ENCODE data around the gene CD82. TPM values are rescaled to one million over a fixed set of nuclear protein-coding genes. Genes with fewer than 3 reads are reported as not detected.

Gene CD82
- total and polyA plus RNA-seq, 2 of the 8 experiments (the other 6 are each of a cell fraction or from before 2014, with no cell fraction given), result 7.9 to 10.3 TPM

- Histone ChIP-seq H4K20me1 (replicated peaks in 1 of 2; ENCODE audit: control insufficient read depth in 1 of 2, insufficient read depth in 2 of 2, low read length in 2 of 2) (no peaks in the 10 kb centered on the region), H3K4me2 (ENCODE audit: insufficient read depth in 1 of 2, low read depth in 2 of 2, low read length in 2 of 2) (no peak overlapping the region), H3K79me1 (ENCODE audit: low read depth, low read length) (no peaks in the 10 kb centered on the region), H2BK12ac (ENCODE audit: low read depth, low read length) (no peak overlapping the region), H4K5ac (ENCODE audit: insufficient read length, low read depth, low read length) (no peak overlapping the region), H3K56ac (replicated peaks; ENCODE audit: insufficient read length, low read depth, low read length) (no peak overlapping the region), H4K91ac (replicated peaks; ENCODE audit: insufficient read length, low read length) (no peak overlapping the region), H3K4ac (replicated peaks; ENCODE audit: insufficient read length, low read depth, low read length) (no peak overlapping the region), H3K27me3 (replicated peaks in 1 of 4; ENCODE audit: control insufficient read depth in 3 of 4, extremely low read depth in 1 of 4, insufficient read depth in 3 of 4, low read length in 3 of 4) (no peaks in the 10 kb centered on the region; a peak in 1 of 7 replicates), H3K18ac (ENCODE audit: extremely low read depth, low read length) (no peak overlapping the region), H2BK5ac (ENCODE audit: low read depth, low read length) (no peak overlapping the region), H3K27ac (ENCODE audit: low read depth, low read length) (no peak overlapping the region), H3K9me3 (ENCODE audit: insufficient read depth in 2 of 2, low read depth in 1 of 2, low read length in 1 of 2) (no peaks in the 10 kb centered on the region), H2AFZ (ENCODE audit: low read length) (no peak overlapping the region), H3K36me3 (ENCODE audit: control insufficient read depth in 2 of 4, insufficient read depth in 4 of 4, low read length in 3 of 4) (no peaks in the 10 kb centered on the region), H4K8ac (ENCODE audit: extremely low read depth, insufficient read depth, low read length) (no peak overlapping the region; the same call in 1 of the 2 replicates), H3K23ac (ENCODE audit: insufficient read length) (no peak overlapping the region), H2BK15ac (ENCODE audit: low read length) (no peak overlapping the region), H3K9ac (replicated peaks in 1 of 4; ENCODE audit: extremely low read depth in 1 of 4, low read depth in 3 of 4, low read length in 3 of 4) (no peak overlapping the region), H3K4me3 (ENCODE audit: extremely low read depth in 1 of 4, insufficient read depth in 2 of 4, low read depth in 3 of 4, low read length in 4 of 4) (no peak overlapping the region), H3K14ac (ENCODE audit: insufficient read length) (no peak overlapping the region), H2BK120ac (replicated peaks; ENCODE audit: low read depth, low read length) (no peak overlapping the region), H3K4me1 (replicated peaks in 1 of 4; ENCODE audit: control insufficient read depth in 3 of 4, insufficient read depth in 4 of 4, low read length in 3 of 4) (no peaks in the 10 kb centered on the region), H2AK5ac (ENCODE audit: low read depth, low read length) (no peak overlapping the region), H3K23me2 (ENCODE audit: low read depth, low read length) (no peaks in the 10 kb centered on the region), H2BK20ac (ENCODE audit: low read length) (no peak overlapping the region), H3K79me2 (ENCODE audit: control insufficient read depth in 1 of 2, insufficient read depth in 2 of 2, low read length in 2 of 2) (no peaks in the 10 kb centered on the region)
- no peak for TF ChIP-seq TBP (IDR thresholded peaks at IDR 0.05; ENCODE audit: low read depth, low read length)
- no peak for TF ChIP-seq ATF2 (IDR thresholded peaks at IDR 0.05; ENCODE audit: low read length)
- TF ChIP-seq JUN (IDR thresholded peaks at IDR 0.05; ENCODE audit: low read depth, low read length), result no peak
- TF ChIP-seq EZH2 (IDR thresholded peaks at IDR 0.05; ENCODE audit: low read depth, low read length, severe bottlenecking), result no peak
- no peak for TF ChIP-seq TEAD4 (IDR thresholded peaks at IDR 0.05; ENCODE audit: low read depth, low read length)
- TF ChIP-seq MAX (IDR thresholded peaks at IDR 0.05), result no peak
- TF ChIP-seq POLR2A (IDR thresholded peaks at IDR 0.05; ENCODE audit: control extremely low read depth in 1 of 2, low read depth in 2 of 2, low read length in 2 of 2), result no peak
- no peak for TF ChIP-seq POLR2AphosphoS5 (IDR thresholded peaks at IDR 0.05; ENCODE audit: low read depth, low read length)
- POLR2A ChIA-PET (ENCODE audit: partially characterized antibody), result no interaction called here
- no peak for FAIRE-seq
- CTCF ChIA-PET (ENCODE audit: partially characterized antibody), result interaction anchor here (0.6 to 0.7 kb wide), 2 partner anchors 13 to 310 kb away, joined by 3 to 4 read pairs; no protein-coding TSS in a partner anchor
- DNase-seq (ENCODE audit: low read depth in 1 of 2, low spot score in 2 of 2), result no peak
- 90% methylated on average over 4 of the region's 4 CpGs; no CpG with 5 or more reads in 1 of the 2 experiments for WGBS, 2 experiments (ENCODE audit: extremely low coverage in 1 of 2, insufficient coverage in 1 of 2, insufficient read length in 1 of 2, insufficient replicate concordance in 2 of 2, low coverage in 1 of 2, low lambda C conversion rate in 2 of 2, missing lambda C conversion rate in 1 of 2)
These were observed 17.3 kb upstream of the CD82 start for GRCh38 chr11:44548032-44548695.
